ENCODE results near the gene TRPV4. TPM values are rescaled to one million over a fixed set of nuclear protein-coding genes. Genes with fewer than 3 reads are reported as not detected.
A peak's percentile ranks its signal among the peaks of the same experiment; 100 is the strongest.

The TRPV4 gene
- total RNA-seq, 1 donor, result 0.43 TPM

DNA sequence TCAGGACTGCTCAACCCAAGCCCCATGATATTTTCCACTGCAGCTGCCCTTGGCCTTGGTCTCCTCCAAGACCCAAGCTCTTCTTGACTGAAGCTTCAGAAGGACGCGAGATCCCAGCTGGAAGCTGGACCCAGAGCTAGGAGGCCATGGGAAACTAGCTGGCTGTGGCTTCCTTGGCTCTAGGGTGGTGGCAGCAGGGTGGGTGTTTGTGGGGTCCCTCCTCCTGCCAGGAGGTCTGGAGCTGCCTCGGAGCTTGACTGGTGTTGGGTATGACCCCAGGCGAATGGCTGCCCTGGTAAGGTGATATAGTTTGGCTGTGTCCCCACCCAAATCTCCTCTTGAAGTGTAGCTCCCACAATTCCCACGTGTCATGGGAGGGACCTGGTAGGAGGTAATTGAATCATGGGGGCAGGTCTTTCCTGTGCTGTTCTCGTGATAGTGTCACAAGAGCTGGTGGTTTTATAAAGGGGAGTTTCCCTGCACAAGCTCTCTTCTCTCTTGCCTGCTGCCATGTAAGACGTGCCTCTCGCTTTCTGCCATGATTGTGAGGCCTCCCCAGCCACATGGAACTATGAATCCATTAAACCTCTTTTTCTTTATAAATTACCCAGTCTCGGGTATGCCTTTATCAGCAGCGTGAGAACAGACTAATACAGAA, 51.4 kb downstream of the TRPV4 start:
- no peak overlapping the region for H3K4me3 ChIP-seq (ENCODE audit: low read depth, low read length)
- no peak for TF ChIP-seq CTCF (IDR thresholded peaks at IDR 0.05; ENCODE audit: insufficient read depth, low read depth, low read length)
- DNase-seq (ENCODE audit: low read depth), result no peak

- H3K4me3 ChIP-seq (ENCODE audit: low read depth, low read length), result no peak overlapping the region
- no peak for DNase-seq (ENCODE audit: low read depth)
- no peak for TF ChIP-seq CTCF (IDR thresholded peaks at IDR 0.05; ENCODE audit: insufficient read depth, low read depth, low read length)
Observed at GRCh38 chr12:109779382-109779781, 53.8 kb downstream of the TRPV4 start.

- H3K4me3 ChIP-seq (ENCODE audit: low read depth, low read length), result no peak overlapping the region
- no peak for DNase-seq (ENCODE audit: low read depth)
- no peak for TF ChIP-seq CTCF (IDR thresholded peaks at IDR 0.05; ENCODE audit: insufficient read depth, low read depth, low read length)
Observed at GRCh38 chr12:109778684-109779083, 54.5 kb downstream of the TRPV4 start.

GRCh38 chr12:109777544-109777943, 55.7 kb downstream of the TRPV4 start:
- TF ChIP-seq CTCF (IDR thresholded peaks at IDR 0.05; ENCODE audit: insufficient read depth, low read depth, low read length), result no peak
- peak; percentile 26 for DNase-seq (ENCODE audit: low read depth)
- H3K4me3 ChIP-seq (ENCODE audit: low read depth, low read length), result no peak overlapping the region

DNA sequence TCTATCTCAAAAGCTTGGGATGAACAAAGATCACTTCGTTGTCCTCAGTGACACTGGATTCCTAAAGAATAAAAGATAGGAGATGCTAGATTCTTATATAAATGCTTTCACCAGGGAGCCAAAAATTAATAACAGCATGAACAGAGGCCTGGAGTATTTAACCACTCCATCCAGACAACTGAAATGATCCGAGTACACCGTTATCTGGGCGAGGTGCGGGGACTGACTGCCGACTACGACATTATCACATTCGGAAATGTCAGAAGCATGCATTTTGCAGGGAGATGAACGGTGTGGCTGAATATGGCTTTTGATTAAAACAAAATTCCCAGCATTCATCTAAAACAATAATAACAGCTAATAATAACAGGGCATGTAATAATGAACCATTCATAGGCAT, 56.6 kb downstream of the TRPV4 start:
- DNase-seq (ENCODE audit: low read depth), result no peak
- no peak for TF ChIP-seq CTCF (IDR thresholded peaks at IDR 0.05; ENCODE audit: insufficient read depth, low read depth, low read length)
- H3K4me3 ChIP-seq (ENCODE audit: low read depth, low read length), result no peak overlapping the region

DNA sequence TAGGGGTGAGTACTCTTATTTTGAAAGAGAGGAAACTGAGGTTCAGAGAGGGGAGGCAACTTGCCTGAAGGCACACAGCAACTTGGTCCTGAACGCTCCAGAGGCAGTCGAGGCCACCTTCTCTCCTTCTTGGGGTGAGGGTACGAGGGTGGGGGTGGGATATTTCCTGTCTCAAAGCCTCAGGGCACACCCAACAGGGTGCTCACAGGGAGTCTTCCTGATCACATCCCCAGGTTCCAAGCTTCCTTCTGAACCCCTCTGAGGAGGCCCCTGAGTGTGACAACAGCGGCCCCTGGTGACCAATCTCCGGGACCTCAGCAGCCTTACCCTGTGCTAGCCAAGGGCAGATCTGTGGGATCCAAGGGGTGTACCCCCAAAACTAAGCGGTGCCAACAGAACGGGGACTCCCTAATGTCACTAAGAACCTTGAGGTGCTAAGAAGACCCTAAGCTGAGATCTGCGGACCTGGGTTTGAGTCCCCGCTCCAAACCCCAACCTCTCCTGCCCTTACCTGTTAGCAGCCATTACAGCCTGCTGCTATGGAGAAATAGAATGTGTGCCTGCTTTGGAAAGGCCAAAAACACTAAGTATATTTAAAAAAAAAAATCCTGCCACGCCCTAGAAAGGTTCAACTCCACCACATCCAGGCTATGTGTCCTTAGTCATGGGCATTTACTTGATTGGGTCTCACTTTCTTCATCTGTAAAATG, 57.9 kb downstream of the TRPV4 start:
- TF ChIP-seq CTCF (IDR thresholded peaks at IDR 0.05; ENCODE audit: insufficient read depth, low read depth, low read length), result peak; percentile 98
- DNase-seq (ENCODE audit: low read depth), result peak; percentile 66
- no peak overlapping the region for H3K4me3 ChIP-seq (ENCODE audit: low read depth, low read length)

Measured in fibroblast of villous mesenchyme (primary cell).